WTC11 (cell line): Measurements from ENCODE around the gene ANKRD29. TPM values are rescaled to one million over a fixed set of nuclear protein-coding genes. Genes with fewer than 3 reads are reported as not detected.

Source experiments
- ATAC-seq: fragments of 200-7000 bp; cut with Tn5 transposase; 2 replicates; pipeline ENCODE4 v1.10.0; 2021; ENCODE audit warnings: mild to moderate bottlenecking, moderate library complexity
- CTCF ChIA-PET: fragments of 300-600 bp; sonication (Branson Sonifier 250); formaldehyde crosslinking; loops from one replicate; lab custom pipeline; 2021; ENCODE audit warnings: antibody characterized with exemption; lab: Charles Lee
- POLR2A ChIA-PET: fragments of 350-600 bp; sonication (Branson Sonifier 250); formaldehyde crosslinking; loops from one replicate; lab custom pipeline; 2021; ENCODE audit warnings: antibody characterized with exemption; lab: Charles Lee
- DNase-seq: peaks from one replicate; pipeline ENCODE4 v3.0.0; 2021; ENCODE audit warnings: low spot score
- H3K27ac Mint-ChIP-seq: 2 replicates; pipeline ENCODE4 v1.8.0; 2021; ENCODE audit warnings: mixed read lengths
- H3K27me3 Mint-ChIP-seq: 2 replicates; pipeline ENCODE4 v1.8.0; 2021; ENCODE audit warnings: low read depth, mild to moderate bottlenecking, moderate library complexity, mixed read lengths
- H3K36me3 Mint-ChIP-seq: 2 replicates; pipeline ENCODE4 v1.8.0; 2021; ENCODE audit warnings: mixed read lengths
- H3K4me1 Mint-ChIP-seq: 2 replicates; pipeline ENCODE4 v1.8.0; 2022; ENCODE audit warnings: mixed read lengths
- H3K4me3 Mint-ChIP-seq: 2 replicates; pipeline ENCODE4 v1.8.0; 2021; ENCODE audit warnings: mild to moderate bottlenecking, moderate library complexity, mixed read lengths
- H3K9me3 Mint-ChIP-seq: 2 replicates; pipeline ENCODE4 v1.8.0; 2021; ENCODE audit warnings: mixed read lengths
- ATF1 ChIP-seq: sonication (generic); formaldehyde crosslinking; IDR thresholded peaks from 2 replicates; pipeline ENCODE4 v1.8.1; 2023; ENCODE audit warnings: mild to moderate bottlenecking, moderate library complexity, missing genetic modification reagents
- EMX1 ChIP-seq: fragments of 250-450 bp; sonication (Bioruptor Pico); IDR thresholded peaks from 2 replicates; pipeline ENCODE4 v1.8.0; 2021; ENCODE audit warnings: mild to moderate bottlenecking
- ETV6 ChIP-seq: sonication (generic); formaldehyde crosslinking; IDR thresholded peaks from 2 replicates; pipeline ENCODE4 v1.8.1; 2022; ENCODE audit warnings: mild to moderate bottlenecking, missing genetic modification reagents
- FOXJ3 ChIP-seq: sonication (generic); formaldehyde crosslinking; IDR thresholded peaks from 2 replicates; pipeline ENCODE4 v1.9.0; 2021; ENCODE audit warnings: missing genetic modification reagents, mild to moderate bottlenecking, borderline replicate concordance
- HMGA2 ChIP-seq: fragments of 250-450 bp; sonication (Bioruptor Pico); IDR thresholded peaks from 2 replicates; pipeline ENCODE4 v1.4.0; 2021; ENCODE audit warnings: mild to moderate bottlenecking, moderate library complexity
- NFATC4 ChIP-seq: fragments of 250-450 bp; sonication (Bioruptor Pico); IDR thresholded peaks from 2 replicates; pipeline ENCODE4 v1.9.0; 2021; ENCODE audit warnings: mild to moderate bottlenecking
- NFE2L1 ChIP-seq: sonication (generic); formaldehyde crosslinking; IDR thresholded peaks from 2 replicates; pipeline ENCODE4 v1.8.1; 2023; ENCODE audit warnings: missing genetic modification reagents
- PRRX2 ChIP-seq: fragments of 250-450 bp; sonication (Bioruptor Pico); IDR thresholded peaks from 2 replicates; pipeline ENCODE4 v1.8.0; 2021; ENCODE audit warnings: mild to moderate bottlenecking
- SOX15 ChIP-seq: fragments of 250-450 bp; sonication (Bioruptor Pico); IDR thresholded peaks from 2 replicates; pipeline ENCODE4 v1.9.0; 2021; ENCODE audit warnings: mild to moderate bottlenecking
- TCF7 ChIP-seq: sonication (generic); formaldehyde crosslinking; IDR thresholded peaks from 2 replicates; pipeline ENCODE4 v1.8.0; 2022; ENCODE audit warnings: mild to moderate bottlenecking, low read depth, missing genetic modification reagents, moderate library complexity
- TP53 ChIP-seq: sonication (generic); formaldehyde crosslinking; IDR thresholded peaks from 2 replicates; pipeline ENCODE4 v1.8.1; 2023; ENCODE audit warnings: mild to moderate bottlenecking, missing genetic modification reagents
- ZBTB21 ChIP-seq: sonication (generic); formaldehyde crosslinking; IDR thresholded peaks from 2 replicates; pipeline ENCODE4 v1.8.1; 2023; ENCODE audit warnings: mild to moderate bottlenecking, missing genetic modification reagents, borderline replicate concordance
- ZNF219 ChIP-seq: sonication (generic); formaldehyde crosslinking; IDR thresholded peaks from 2 replicates; pipeline ENCODE4 v1.8.0; 2023; ENCODE audit warnings: missing genetic modification reagents, mild to moderate bottlenecking, borderline replicate concordance
- ZNF263 ChIP-seq: sonication (generic); formaldehyde crosslinking; IDR thresholded peaks from 2 replicates; pipeline ENCODE4 v1.8.1; 2022; ENCODE audit warnings: low read depth, mild to moderate bottlenecking, moderate library complexity, missing genetic modification reagents
- ZNF396 ChIP-seq: fragments of 250-450 bp; sonication (Bioruptor Pico); IDR thresholded peaks from 2 replicates; pipeline ENCODE4 v1.8.0; 2021; ENCODE audit warnings: mild to moderate bottlenecking, moderate library complexity, borderline replicate concordance
- total RNA-seq: library from RNA; stranded (reverse); gene quantifications from 3 replicates; pipeline ENCODE4 v1.2.3, GENCODE V29; 2021
- TF ChIP-seq, protein P1 (sequence below): sonication (generic); formaldehyde crosslinking; IDR thresholded peaks from 2 replicates; pipeline ENCODE4 v1.8.1; 2022; ENCODE audit warnings: mild to moderate bottlenecking, moderate library complexity, missing genetic modification reagents
- TF ChIP-seq, protein P2 (sequence below): sonication (generic); formaldehyde crosslinking; IDR thresholded peaks from 2 replicates; pipeline ENCODE4 v1.8.0; 2022; ENCODE audit warnings: mild to moderate bottlenecking, missing genetic modification reagents
- TF ChIP-seq, protein P3 (sequence below): sonication (generic); formaldehyde crosslinking; IDR thresholded peaks from 2 replicates; pipeline ENCODE4 v1.8.1; 2023; ENCODE audit warnings: mild to moderate bottlenecking, moderate library complexity, missing genetic modification reagents
- TF ChIP-seq, protein P4 (sequence below): sonication (generic); formaldehyde crosslinking; IDR thresholded peaks from 2 replicates; pipeline ENCODE4 v1.8.0; 2022; ENCODE audit warnings: mild to moderate bottlenecking, missing genetic modification reagents
- TF ChIP-seq, protein P5 (sequence below): fragments of 250-450 bp; sonication (Bioruptor Pico); IDR thresholded peaks from 2 replicates; pipeline ENCODE4 v1.9.0; 2021; ENCODE audit warnings: mild to moderate bottlenecking
- TF ChIP-seq, protein P6 (sequence below): sonication (generic); formaldehyde crosslinking; conservative IDR thresholded peaks from 2 replicates; pipeline ENCODE4 v1.8.1; 2023; ENCODE audit warnings: mild to moderate bottlenecking, low read depth, missing genetic modification reagents, moderate library complexity
- TF ChIP-seq, protein P7 (sequence below): sonication (generic); formaldehyde crosslinking; IDR thresholded peaks from 2 replicates; pipeline ENCODE4 v1.8.1; 2023; ENCODE audit warnings: mild to moderate bottlenecking, missing genetic modification reagents
- TF ChIP-seq, protein P8 (sequence below): sonication (generic); formaldehyde crosslinking; conservative IDR thresholded peaks from 2 replicates; pipeline ENCODE4 v1.8.1; 2022; ENCODE audit warnings: mild to moderate bottlenecking, missing genetic modification reagents

ANKRD29 gene
- total RNA-seq, 1 experiment from 2014 or later = 4.9 TPM

DNA sequence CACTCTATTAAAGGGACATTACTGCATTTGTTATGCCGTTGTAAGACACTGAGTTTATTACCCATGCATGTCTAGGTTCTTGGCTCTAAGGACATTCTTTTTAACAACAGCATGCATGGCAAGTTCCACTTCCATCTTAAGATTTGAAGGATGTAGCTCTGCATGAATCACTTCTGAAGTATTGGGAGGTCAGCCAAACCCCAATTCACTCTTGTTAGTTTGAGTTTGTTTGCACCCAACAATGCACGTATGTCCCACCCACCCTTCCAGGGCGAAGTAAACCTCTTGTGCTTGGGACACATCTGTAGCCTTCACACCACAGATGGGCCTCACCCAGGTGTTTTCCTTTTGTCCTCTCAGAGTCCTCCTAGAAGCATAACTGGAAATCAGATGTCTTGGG is 21.0 kb upstream of the ANKRD29 start (continued):
- TF ChIP-seq TP53 (CRISPR knock-in tag) = no peak
- no peak for TF ChIP-seq ZBTB21
- no peak for TF ChIP-seq NFE2L1
- TF ChIP-seq, protein P1, sequence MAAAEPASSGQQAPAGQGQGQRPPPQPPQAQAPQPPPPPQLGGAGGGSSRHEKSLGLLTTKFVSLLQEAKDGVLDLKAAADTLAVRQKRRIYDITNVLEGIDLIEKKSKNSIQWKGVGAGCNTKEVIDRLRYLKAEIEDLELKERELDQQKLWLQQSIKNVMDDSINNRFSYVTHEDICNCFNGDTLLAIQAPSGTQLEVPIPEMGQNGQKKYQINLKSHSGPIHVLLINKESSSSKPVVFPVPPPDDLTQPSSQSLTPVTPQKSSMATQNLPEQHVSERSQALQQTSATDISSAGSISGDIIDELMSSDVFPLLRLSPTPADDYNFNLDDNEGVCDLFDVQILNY (CRISPR knock-in tag) = no peak
- TF ChIP-seq ATF1 = no peak
- TF ChIP-seq, protein P2, sequence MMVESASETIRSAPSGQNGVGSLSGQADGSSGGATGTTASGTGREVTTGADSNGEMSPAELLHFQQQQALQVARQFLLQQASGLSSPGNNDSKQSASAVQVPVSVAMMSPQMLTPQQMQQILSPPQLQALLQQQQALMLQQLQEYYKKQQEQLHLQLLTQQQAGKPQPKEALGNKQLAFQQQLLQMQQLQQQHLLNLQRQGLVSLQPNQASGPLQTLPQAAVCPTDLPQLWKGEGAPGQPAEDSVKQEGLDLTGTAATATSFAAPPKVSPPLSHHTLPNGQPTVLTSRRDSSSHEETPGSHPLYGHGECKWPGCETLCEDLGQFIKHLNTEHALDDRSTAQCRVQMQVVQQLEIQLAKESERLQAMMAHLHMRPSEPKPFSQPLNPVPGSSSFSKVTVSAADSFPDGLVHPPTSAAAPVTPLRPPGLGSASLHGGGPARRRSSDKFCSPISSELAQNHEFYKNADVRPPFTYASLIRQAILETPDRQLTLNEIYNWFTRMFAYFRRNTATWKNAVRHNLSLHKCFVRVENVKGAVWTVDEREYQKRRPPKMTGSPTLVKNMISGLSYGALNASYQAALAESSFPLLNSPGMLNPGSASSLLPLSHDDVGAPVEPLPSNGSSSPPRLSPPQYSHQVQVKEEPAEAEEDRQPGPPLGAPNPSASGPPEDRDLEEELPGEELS = no peak
- TF ChIP-seq, protein P3, sequence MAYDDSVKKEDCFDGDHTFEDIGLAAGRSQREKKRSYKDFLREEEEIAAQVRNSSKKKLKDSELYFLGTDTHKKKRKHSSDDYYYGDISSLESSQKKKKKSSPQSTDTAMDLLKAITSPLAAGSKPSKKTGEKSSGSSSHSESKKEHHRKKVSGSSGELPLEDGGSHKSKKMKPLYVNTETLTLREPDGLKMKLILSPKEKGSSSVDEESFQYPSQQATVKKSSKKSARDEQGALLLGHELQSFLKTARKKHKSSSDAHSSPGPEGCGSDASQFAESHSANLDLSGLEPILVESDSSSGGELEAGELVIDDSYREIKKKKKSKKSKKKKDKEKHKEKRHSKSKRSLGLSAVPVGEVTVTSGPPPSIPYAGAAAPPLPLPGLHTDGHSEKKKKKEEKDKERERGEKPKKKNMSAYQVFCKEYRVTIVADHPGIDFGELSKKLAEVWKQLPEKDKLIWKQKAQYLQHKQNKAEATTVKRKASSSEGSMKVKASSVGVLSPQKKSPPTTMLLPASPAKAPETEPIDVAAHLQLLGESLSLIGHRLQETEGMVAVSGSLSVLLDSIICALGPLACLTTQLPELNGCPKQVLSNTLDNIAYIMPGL (CRISPR knock-in tag) = no peak

DNA sequence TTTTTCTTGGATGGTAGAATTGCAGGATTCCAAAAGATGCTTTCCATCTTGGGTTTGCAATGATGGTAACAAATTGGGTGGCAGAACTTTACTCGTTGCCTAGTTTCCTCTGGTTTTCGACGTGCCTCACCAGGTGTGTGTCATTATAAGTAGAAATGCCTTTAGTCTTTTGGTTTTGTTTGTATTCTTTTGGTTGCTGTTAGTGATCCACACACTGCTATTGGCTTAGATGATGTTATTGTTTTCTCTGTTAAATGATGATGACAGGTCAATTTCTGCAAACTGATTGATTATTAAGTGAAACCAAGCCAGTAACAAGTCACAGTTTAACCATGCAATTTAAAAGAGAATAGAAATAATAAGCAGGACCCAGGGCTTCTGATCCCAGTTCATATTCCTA is 20.4 kb upstream of the ANKRD29 start:
- peaks cover 21% of the 10 kb centered on the region for H3K9me3 Mint-ChIP-seq
- ChIA-PET CTCF (no interaction called here), POLR2A (no interaction called here)
- 0 out of 2 replicates have a peak, but pooled peaks cover 6% of the 10 kb centered on the region for H3K4me1 Mint-ChIP-seq
- no peak overlapping the region for H3K27ac Mint-ChIP-seq
- no peaks in the 10 kb centered on the region for H3K36me3 Mint-ChIP-seq
- H3K27me3 Mint-ChIP-seq = peaks cover 38% of the 10 kb centered on the region
- ATAC-seq (no peak), DNase-seq (no peak)
- H3K4me3 Mint-ChIP-seq = no peak overlapping the region
- TF ChIP-seq, protein P4, sequence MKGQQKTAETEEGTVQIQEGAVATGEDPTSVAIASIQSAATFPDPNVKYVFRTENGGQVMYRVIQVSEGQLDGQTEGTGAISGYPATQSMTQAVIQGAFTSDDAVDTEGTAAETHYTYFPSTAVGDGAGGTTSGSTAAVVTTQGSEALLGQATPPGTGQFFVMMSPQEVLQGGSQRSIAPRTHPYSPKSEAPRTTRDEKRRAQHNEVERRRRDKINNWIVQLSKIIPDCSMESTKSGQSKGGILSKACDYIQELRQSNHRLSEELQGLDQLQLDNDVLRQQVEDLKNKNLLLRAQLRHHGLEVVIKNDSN (CRISPR knock-in tag) = no peak
- TF ChIP-seq NFE2L1 (no peak), ETV6 (no peak)
- TF ChIP-seq, protein P5, sequence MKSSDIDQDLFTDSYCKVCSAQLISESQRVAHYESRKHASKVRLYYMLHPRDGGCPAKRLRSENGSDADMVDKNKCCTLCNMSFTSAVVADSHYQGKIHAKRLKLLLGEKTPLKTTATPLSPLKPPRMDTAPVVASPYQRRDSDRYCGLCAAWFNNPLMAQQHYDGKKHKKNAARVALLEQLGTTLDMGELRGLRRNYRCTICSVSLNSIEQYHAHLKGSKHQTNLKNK (CRISPR knock-in tag) = no peak
- TF ChIP-seq, protein P3 (CRISPR knock-in tag) = no peak

DNA sequence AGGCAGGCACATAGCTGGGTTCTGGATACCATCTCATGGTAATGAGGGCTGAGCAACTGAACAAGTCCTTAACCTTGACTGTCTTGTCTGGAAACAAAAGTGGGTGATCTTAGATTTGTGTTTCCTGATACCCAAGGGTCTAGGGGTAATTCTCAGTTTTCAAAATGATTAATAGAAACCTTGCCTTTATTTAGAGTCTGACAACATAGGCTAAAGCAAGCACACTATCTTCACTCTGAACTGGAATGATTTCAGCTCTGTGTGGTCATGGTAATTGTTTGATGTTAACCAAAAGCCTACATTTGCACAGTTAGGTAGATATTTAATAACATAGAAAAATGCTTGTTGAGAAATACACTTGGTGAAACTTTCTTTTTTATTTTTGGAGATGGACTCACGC is 19.8 kb upstream of the ANKRD29 start:
- DNase-seq (no peak), ATAC-seq (no peak)
- H3K4me1 Mint-ChIP-seq = 0 out of 2 replicates have a peak, but pooled peaks cover 6% of the 10 kb centered on the region
- ChIA-PET CTCF (no interaction called here), POLR2A (no interaction called here)
- H3K4me3 Mint-ChIP-seq = no peak overlapping the region
- no peaks in the 10 kb centered on the region for H3K36me3 Mint-ChIP-seq
- peaks cover 21% of the 10 kb centered on the region for H3K9me3 Mint-ChIP-seq
- no peak overlapping the region for H3K27ac Mint-ChIP-seq
- peaks cover 31% of the 10 kb centered on the region for H3K27me3 Mint-ChIP-seq
- no peak for TF ChIP-seq PRRX2 (CRISPR knock-in tag)
- TF ChIP-seq, protein P6, sequence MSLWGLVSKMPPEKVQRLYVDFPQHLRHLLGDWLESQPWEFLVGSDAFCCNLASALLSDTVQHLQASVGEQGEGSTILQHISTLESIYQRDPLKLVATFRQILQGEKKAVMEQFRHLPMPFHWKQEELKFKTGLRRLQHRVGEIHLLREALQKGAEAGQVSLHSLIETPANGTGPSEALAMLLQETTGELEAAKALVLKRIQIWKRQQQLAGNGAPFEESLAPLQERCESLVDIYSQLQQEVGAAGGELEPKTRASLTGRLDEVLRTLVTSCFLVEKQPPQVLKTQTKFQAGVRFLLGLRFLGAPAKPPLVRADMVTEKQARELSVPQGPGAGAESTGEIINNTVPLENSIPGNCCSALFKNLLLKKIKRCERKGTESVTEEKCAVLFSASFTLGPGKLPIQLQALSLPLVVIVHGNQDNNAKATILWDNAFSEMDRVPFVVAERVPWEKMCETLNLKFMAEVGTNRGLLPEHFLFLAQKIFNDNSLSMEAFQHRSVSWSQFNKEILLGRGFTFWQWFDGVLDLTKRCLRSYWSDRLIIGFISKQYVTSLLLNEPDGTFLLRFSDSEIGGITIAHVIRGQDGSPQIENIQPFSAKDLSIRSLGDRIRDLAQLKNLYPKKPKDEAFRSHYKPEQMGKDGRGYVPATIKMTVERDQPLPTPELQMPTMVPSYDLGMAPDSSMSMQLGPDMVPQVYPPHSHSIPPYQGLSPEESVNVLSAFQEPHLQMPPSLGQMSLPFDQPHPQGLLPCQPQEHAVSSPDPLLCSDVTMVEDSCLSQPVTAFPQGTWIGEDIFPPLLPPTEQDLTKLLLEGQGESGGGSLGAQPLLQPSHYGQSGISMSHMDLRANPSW (CRISPR knock-in tag) = no peak
- TF ChIP-seq SOX15 (CRISPR knock-in tag) = no peak
- TF ChIP-seq, protein P7, sequence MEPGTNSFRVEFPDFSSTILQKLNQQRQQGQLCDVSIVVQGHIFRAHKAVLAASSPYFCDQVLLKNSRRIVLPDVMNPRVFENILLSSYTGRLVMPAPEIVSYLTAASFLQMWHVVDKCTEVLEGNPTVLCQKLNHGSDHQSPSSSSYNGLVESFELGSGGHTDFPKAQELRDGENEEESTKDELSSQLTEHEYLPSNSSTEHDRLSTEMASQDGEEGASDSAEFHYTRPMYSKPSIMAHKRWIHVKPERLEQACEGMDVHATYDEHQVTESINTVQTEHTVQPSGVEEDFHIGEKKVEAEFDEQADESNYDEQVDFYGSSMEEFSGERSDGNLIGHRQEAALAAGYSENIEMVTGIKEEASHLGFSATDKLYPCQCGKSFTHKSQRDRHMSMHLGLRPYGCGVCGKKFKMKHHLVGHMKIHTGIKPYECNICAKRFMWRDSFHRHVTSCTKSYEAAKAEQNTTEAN (CRISPR knock-in tag) = no peak
- TF ChIP-seq FOXJ3 (CRISPR knock-in tag) = no peak
- no peak for TF ChIP-seq HMGA2 (CRISPR knock-in tag)
- TF ChIP-seq ZNF263 = no peak
- no peak for TF ChIP-seq ZNF219 (CRISPR knock-in tag)
- TF ChIP-seq ATF1 = no peak
- TF ChIP-seq NFATC4 (CRISPR knock-in tag) = no peak
- TF ChIP-seq, protein P8, sequence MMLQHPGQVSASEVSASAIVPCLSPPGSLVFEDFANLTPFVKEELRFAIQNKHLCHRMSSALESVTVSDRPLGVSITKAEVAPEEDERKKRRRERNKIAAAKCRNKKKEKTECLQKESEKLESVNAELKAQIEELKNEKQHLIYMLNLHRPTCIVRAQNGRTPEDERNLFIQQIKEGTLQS (CRISPR knock-in tag) = no peak
- TF ChIP-seq EMX1 = no peak
- no peak for TF ChIP-seq TCF7 (CRISPR knock-in tag)
- TF ChIP-seq ZNF396 (CRISPR knock-in tag) = no peak
